PC-9 (cell line): ENCODE data around the gene MST1. TPM values are rescaled to one million over a fixed set of nuclear protein-coding genes. Genes with fewer than 3 reads are reported as not detected.

Source experiments
- BruUV-seq: library from RNA; stranded (reverse); fragments of 400-500 nt; replicated peaks from 2 replicates; lab custom pipeline; 2021; lab: Mats Ljungman, UMichigan
- CTCF ChIA-PET: fragments of 300-600 bp; sonication (Branson Sonifier 250); formaldehyde crosslinking; loops from one replicate; lab custom pipeline; 2022; ENCODE audit warnings: antibody characterized with exemption; lab: Charles Lee
- POLR2A ChIA-PET: fragments of 300-600 bp; sonication (Branson Sonifier 250); formaldehyde crosslinking; loops from one replicate; lab custom pipeline; 2022; ENCODE audit warnings: antibody characterized with exemption; ENCODE audit not compliant: unreplicated experiment; lab: Charles Lee
- DNase-seq, 2 experiments: peaks; one replicate each; pipeline versions ENCODE4 v3.0.0 to v3.0.0-alpha.2; 2015 to 2022; ENCODE audit warnings: mixed read lengths in 1 of 2
- H2AFZ ChIP-seq: fragments of 200-600 bp; sonication (generic); 2 replicates; pipeline ENCODE4 v1.8.1; 2017; ENCODE audit warnings: antibody characterized with exemption
- H3F3A ChIP-seq: fragments of 200-600 bp; sonication (generic); 2 replicates; pipeline ENCODE4 v1.8.1; 2017; ENCODE audit warnings: antibody characterized with exemption, mild to moderate bottlenecking, low read depth; ENCODE audit not compliant: insufficient read depth
- H3K27ac ChIP-seq: fragments of 200-600 bp; sonication (generic); 2 replicates; pipeline ENCODE4 v1.6.1; 2016; ENCODE audit warnings: mixed run types
- H3K27me3 ChIP-seq: fragments of 200-600 bp; sonication (generic); 2 replicates; pipeline ENCODE4 v1.6.1; 2016; ENCODE audit warnings: low read depth, mixed run types; ENCODE audit not compliant: insufficient read depth
- H3K36me3 ChIP-seq: fragments of 200-600 bp; sonication (generic); 2 replicates; pipeline ENCODE4 v1.6.1; 2016; ENCODE audit warnings: low read depth, mixed run types
- H3K4me1 ChIP-seq: fragments of 200-600 bp; sonication (generic); replicated peaks from 2 replicates; pipeline ENCODE4 v1.6.1; 2016; ENCODE audit warnings: mixed run types; ENCODE audit not compliant: insufficient read depth
- H3K4me2 ChIP-seq: fragments of 200-600 bp; sonication (generic); 2 replicates; pipeline ENCODE4 v1.6.1; 2017; ENCODE audit warnings: mixed run types
- H3K4me3 ChIP-seq: fragments of 200-600 bp; sonication (generic); 2 replicates; pipeline ENCODE4 v1.6.1; 2016; ENCODE audit warnings: mixed run types
- H3K79me2 ChIP-seq: fragments of 200-600 bp; sonication (generic); 2 replicates; pipeline ENCODE4 v1.6.1; 2017; ENCODE audit warnings: low read depth, mixed run types
- H3K9me2 ChIP-seq: fragments of 200-600 bp; sonication (generic); 2 replicates; pipeline ENCODE4 v1.8.1; 2017; ENCODE audit warnings: mild to moderate bottlenecking; ENCODE audit not compliant: insufficient read depth
- H3K9me3 ChIP-seq: fragments of 200-600 bp; sonication (generic); 2 replicates; pipeline ENCODE4 v1.8.1; 2016; ENCODE audit warnings: low read depth; ENCODE audit not compliant: insufficient read depth
- H4K20me1 ChIP-seq: fragments of 200-600 bp; sonication (generic); 2 replicates; pipeline ENCODE4 v1.8.1; 2017; ENCODE audit not compliant: insufficient read depth
- EZH2 ChIP-seq: fragments of 200-600 bp; sonication (generic); IDR thresholded peaks from 2 replicates; pipeline ENCODE4 v1.8.0; 2017; ENCODE audit warnings: antibody characterized with exemption, low read depth
- intact Hi-C: fragments of 100-400 bp; cut with micrococcal nuclease; formaldehyde crosslinking; loops from one replicate; pipeline ENCODE4 v1.10.0; 2022; ENCODE audit not compliant: unreplicated experiment
- total RNA-seq: library from RNA; stranded (reverse); gene quantifications from 2 replicates; pipeline ENCODE4 v1.2.3, GENCODE V29; 2021
- TF ChIP-seq, protein P1 (sequence below): fragments of 200-600 bp; sonication (generic); conservative IDR thresholded peaks from 2 replicates; pipeline ENCODE4 v1.6.1; 2017; ENCODE audit warnings: mixed run types, antibody characterized with exemption, mild to moderate bottlenecking, moderate library complexity

The MST1 gene
- total RNA-seq, 1 experiment from 2014 or later, result 10.4 TPM

DNA sequence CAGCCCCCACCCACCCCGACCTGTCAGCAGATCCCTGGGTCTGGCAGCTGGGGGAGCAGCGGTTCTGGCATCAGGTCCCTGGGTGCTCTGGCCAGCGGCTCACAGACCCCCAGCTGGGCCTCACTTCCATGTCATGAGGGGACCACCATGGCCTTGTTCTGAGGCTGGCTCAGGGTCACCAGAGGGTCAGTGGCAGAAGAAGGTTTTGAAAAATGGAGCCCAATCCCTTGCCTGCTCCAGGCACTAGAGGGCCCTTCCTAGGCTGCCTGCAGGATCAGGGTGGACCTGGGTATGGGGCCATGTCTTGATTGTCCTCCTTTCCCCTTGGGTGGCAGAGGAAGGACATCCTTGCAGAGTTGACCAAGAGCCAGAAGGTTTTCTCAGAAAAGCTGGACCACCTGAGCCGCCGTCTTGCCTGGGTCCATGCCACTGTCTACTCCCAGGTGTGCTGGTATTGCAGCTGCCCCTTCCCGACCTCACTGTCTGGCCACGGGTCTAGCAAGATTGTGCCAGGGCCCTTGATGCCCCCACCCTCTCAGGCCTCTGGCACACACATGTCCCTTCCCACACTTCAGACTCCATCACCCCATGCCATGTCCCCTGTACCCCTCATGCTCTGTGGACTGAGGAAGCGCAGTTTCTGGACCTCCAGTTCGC is 17.3 kb upstream of the MST1 start:
- Histone ChIP-seq H3F3A (peaks cover 8% of the 10 kb centered on the region; the same call in 1 of the 2 replicates), H3K79me2 (no peaks in the 10 kb centered on the region), H2AFZ (no peak overlapping the region), H3K36me3 (no peaks in the 10 kb centered on the region), H3K9me2 (no peaks in the 10 kb centered on the region), H3K4me2 (no peak overlapping the region), H4K20me1 (no peaks in the 10 kb centered on the region), H3K9me3 (no peaks in the 10 kb centered on the region), H3K4me3 (no peak overlapping the region), H3K27ac (no peak overlapping the region), H3K4me1 (no peaks in the 10 kb centered on the region), H3K27me3 (no peaks in the 10 kb centered on the region)
- intact Hi-C loops, result loop anchor here (10.0 kb wide), 1 partner anchor 478 kb away; no protein-coding TSS in a partner anchor
- no TSS peak for BruUV-seq
- ChIA-PET CTCF (no interaction called here), POLR2A (interaction anchor here (0.6 kb wide), 1 partner anchor 126 kb away, joined by 4 read pairs; no protein-coding TSS in a partner anchor)
- TF ChIP-seq, protein P1, sequence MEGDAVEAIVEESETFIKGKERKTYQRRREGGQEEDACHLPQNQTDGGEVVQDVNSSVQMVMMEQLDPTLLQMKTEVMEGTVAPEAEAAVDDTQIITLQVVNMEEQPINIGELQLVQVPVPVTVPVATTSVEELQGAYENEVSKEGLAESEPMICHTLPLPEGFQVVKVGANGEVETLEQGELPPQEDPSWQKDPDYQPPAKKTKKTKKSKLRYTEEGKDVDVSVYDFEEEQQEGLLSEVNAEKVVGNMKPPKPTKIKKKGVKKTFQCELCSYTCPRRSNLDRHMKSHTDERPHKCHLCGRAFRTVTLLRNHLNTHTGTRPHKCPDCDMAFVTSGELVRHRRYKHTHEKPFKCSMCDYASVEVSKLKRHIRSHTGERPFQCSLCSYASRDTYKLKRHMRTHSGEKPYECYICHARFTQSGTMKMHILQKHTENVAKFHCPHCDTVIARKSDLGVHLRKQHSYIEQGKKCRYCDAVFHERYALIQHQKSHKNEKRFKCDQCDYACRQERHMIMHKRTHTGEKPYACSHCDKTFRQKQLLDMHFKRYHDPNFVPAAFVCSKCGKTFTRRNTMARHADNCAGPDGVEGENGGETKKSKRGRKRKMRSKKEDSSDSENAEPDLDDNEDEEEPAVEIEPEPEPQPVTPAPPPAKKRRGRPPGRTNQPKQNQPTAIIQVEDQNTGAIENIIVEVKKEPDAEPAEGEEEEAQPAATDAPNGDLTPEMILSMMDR, result no peak
- TF ChIP-seq EZH2, result no peak
- DNase-seq, result no peak

DNA sequence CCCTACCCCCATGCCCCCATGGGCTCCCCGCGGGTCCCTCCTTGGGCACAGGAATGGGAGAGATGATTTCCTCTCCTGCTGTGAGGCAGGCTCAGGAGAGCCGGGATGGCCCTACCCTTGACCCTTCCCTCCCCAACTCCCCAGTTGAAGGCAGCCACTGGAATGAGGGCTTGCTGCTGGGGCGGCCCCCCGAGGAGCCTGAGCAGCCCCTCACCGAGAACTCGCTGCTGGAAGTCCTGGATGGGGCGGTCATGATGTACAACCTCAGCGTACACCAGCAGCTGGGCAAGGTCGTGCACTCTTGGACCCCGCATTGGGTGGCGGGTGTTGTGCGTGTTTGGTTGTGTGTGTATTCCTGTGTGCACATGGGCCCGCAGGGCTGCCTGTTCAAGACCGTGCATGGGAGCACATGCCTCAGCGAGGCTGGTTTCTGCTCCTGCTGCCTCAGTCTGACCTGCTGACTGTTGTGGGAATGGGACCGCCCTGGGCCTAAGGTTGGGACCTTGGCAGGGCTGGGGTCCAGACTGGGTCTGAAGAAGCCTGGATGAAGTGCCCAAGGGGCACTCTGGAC is 16.2 kb upstream of the MST1 start:
- no peaks in the 10 kb centered on the region for H4K20me1 ChIP-seq
- POLR2A ChIA-PET, result no interaction called here
- no peaks in the 10 kb centered on the region for H3K36me3 ChIP-seq
- CTCF ChIA-PET, result no interaction called here
- no peak overlapping the region for H3K4me3 ChIP-seq
- H3K27me3 ChIP-seq, result no peaks in the 10 kb centered on the region
- TF ChIP-seq EZH2, result no peak
- TF ChIP-seq, protein P1, result no peak
- H3K79me2 ChIP-seq, result no peaks in the 10 kb centered on the region
- H3F3A ChIP-seq, result peaks cover 6% of the 10 kb centered on the region; the same call in 1 of the 2 replicates
- no peak overlapping the region for H3K27ac ChIP-seq
- intact Hi-C loops, result loop anchor here (10.0 kb wide), 1 partner anchor 479 kb away; no protein-coding TSS in a partner anchor
- DNase-seq, result no peak
- no peaks in the 10 kb centered on the region for H3K9me2 ChIP-seq
- no peak overlapping the region for H2AFZ ChIP-seq
- H3K4me2 ChIP-seq, result no peak overlapping the region
- no peaks in the 10 kb centered on the region for H3K9me3 ChIP-seq
- no TSS peak for BruUV-seq
- H3K4me1 ChIP-seq, result no peaks in the 10 kb centered on the region

DNA sequence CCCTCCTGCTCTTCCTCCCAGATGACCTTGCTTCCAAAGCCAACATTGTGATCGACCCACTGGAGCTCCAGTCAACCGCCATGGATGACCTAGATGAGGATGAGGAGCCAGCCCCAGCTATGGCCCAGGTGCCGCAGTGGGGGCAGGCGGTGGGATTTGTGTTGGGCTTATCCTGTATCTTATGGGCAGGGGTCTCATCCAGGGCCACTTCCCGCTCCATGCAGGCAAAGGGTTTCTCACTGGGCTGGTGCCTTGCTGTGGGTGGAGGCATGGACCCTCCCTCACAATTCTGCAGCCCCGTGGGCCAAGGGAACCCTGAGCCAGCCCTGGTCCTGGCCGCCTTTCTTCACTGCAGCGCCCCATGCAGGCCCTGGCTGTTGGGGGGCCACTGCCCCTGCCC is 15.4 kb upstream of the MST1 start:
- intact Hi-C loops, result loop anchor here (5.0 to 10.0 kb wide), 2 partner anchors 203 to 480 kb away; no protein-coding TSS in a partner anchor
- BruUV-seq, result no TSS peak
- no peak for DNase-seq
- H3K9me2 ChIP-seq, result no peaks in the 10 kb centered on the region
- H2AFZ ChIP-seq, result no peak overlapping the region
- no peaks in the 10 kb centered on the region for H3K27me3 ChIP-seq
- no peaks in the 10 kb centered on the region for H3F3A ChIP-seq
- POLR2A ChIA-PET, result no interaction called here
- H3K4me2 ChIP-seq, result no peak overlapping the region
- no peaks in the 10 kb centered on the region for H4K20me1 ChIP-seq
- CTCF ChIA-PET, result no interaction called here
- no peaks in the 10 kb centered on the region for H3K4me1 ChIP-seq
- no peak overlapping the region for H3K4me3 ChIP-seq
- TF ChIP-seq, protein P1, result no peak
- no peak for TF ChIP-seq EZH2
- H3K9me3 ChIP-seq, result no peaks in the 10 kb centered on the region
- H3K36me3 ChIP-seq, result no peaks in the 10 kb centered on the region
- no peak overlapping the region for H3K27ac ChIP-seq
- H3K79me2 ChIP-seq, result no peaks in the 10 kb centered on the region
